Aorta (tissue), 5 donors: ENCODE data around the gene ATG16L2. TPM values are rescaled to one million over a fixed set of nuclear protein-coding genes. Genes with fewer than 3 reads are reported as not detected.

Experiments
- ATAC-seq: fragments of 200-7000 bp; cut with Tn5 transposase; one replicate; pipeline ENCODE4 v1.9.1; 2022; ENCODE audit warnings: moderate library complexity; ENCODE audit not compliant: low FRiP score
- DNase-seq, 2 donors: peaks; one replicate each; pipeline ENCODE4 v3.0.0-alpha.2; 2020
- H3K27ac ChIP-seq, 2 donors: one replicate each; pipeline ENCODE4 v1.5.1; 2013; ENCODE audit warnings: low read length in 2 of 2, mild to moderate bottlenecking in 2 of 2, moderate library complexity in 2 of 2, control low read depth in 1 of 2, inconsistent platforms in 1 of 2, low read depth in 1 of 2
- H3K27me3 ChIP-seq, 2 donors: one replicate each; pipeline ENCODE4 v1.6.1; 2013; ENCODE audit warnings: control low read depth in 1 of 2, low read length in 1 of 2, mild to moderate bottlenecking in 1 of 2, moderate library complexity in 1 of 2; ENCODE audit not compliant: insufficient read depth in 2 of 2, control insufficient read depth in 1 of 2
- H3K36me3 ChIP-seq, 2 donors: one replicate each; pipeline ENCODE4 v1.6.1; 2013; ENCODE audit warnings: control low read depth in 1 of 2, low read length in 1 of 2, mild to moderate bottlenecking in 1 of 2; ENCODE audit not compliant: insufficient read depth in 2 of 2, control insufficient read depth in 1 of 2
- H3K4me1 ChIP-seq, 2 donors: one replicate each; pipeline ENCODE4 v1.6.1; 2013; ENCODE audit warnings: low read length in 2 of 2, control low read depth in 1 of 2, mild to moderate bottlenecking in 1 of 2, moderate library complexity in 1 of 2; ENCODE audit not compliant: insufficient read depth in 2 of 2, control insufficient read depth in 1 of 2
- H3K4me3 ChIP-seq, 2 donors: one replicate each; pipeline ENCODE4 v1.5.1; 2013; ENCODE audit warnings: low read length in 2 of 2, control low read depth in 1 of 2, mild to moderate bottlenecking in 1 of 2
- H3K9me3 ChIP-seq: one replicate; pipeline ENCODE4 v1.6.1; 2013; ENCODE audit warnings: mild to moderate bottlenecking, low read length; ENCODE audit not compliant: control insufficient read depth
- WGBS, 2 donors: extraction: QIAGEN DNeasy Blood & Tissue Kit; methylation state at CpG; one replicate each; pipeline ENCODE4 v1.1.7; 2013; 5-methylcytosine and 5-hydroxymethylcytosine counted together
- intact Hi-C, 2 donors: fragments of 100-400 bp; cut with DNase I; formaldehyde crosslinking; loops; one replicate each; pipeline versions ENCODE4 v1.14.2 to v1.15.0; 2022
- polyA plus RNA-seq, 2 donors: library from polyadenylated mRNA; stranded (reverse); fragments of 200-250 nt; gene quantifications; one replicate each; pipeline ENCODE4 v1.2.3, GENCODE V29; 2013
- total RNA-seq, 2 donors: library from RNA; stranded (reverse); fragmentation: NEBNext Ultra II Directional; extraction: Animal tissue kit (Norgen Biotek cat#: 25700); gene quantifications; one replicate each; pipeline ENCODE4 v1.2.1, GENCODE V29; 2021
- donor health status: healthy with polysubstance abuse.
- donor health status: Bipolar disorder and iron deficiency.
- donor health status: DM: no; HTN: no; CAD: no.
- donor health status: DM: no; HTN: no; CAD: no.
- donor health status: DM: yes; HTN: yes; CAD: no.

Gene ATG16L2
- total and polyA plus RNA-seq, 4 donors = 4.9 to 74.8 (median 39.4) TPM

- peaks cover 7 to 12% of the 10 kb centered on the region in 2 donors for H3K4me1 ChIP-seq
- intact Hi-C loops = loop anchor here (1.0 to 5.0 kb wide), 3 partner anchors 347 to 411 kb away; no protein-coding TSS in a partner anchor
- peak; percentile 88 to 94 for DNase-seq
- WGBS, 2 donors = 17 to 23% methylated on average over 13 of the region's 13 CpGs
- H3K27ac ChIP-seq = peak overlapping the region; percentile 85 to 91
- no peaks in the 10 kb centered on the region for H3K36me3 ChIP-seq
- no peak overlapping the region for H3K4me3 ChIP-seq
- H3K9me3 ChIP-seq = no peaks in the 10 kb centered on the region
- peak; percentile 88 for ATAC-seq
- H3K27me3 ChIP-seq = no peaks in the 10 kb centered on the region
Observed at GRCh38 chr11:72831521-72832300, 17.5 kb downstream of the ATG16L2 start.

GRCh38 chr11:72832301-72833082 lies 18.3 kb downstream of the ATG16L2 start:
- no peaks in the 10 kb centered on the region for H3K27me3 ChIP-seq
- peak overlapping the region; percentile 85 to 91 for H3K27ac ChIP-seq
- WGBS, 2 donors = 51 to 57% methylated on average over 9 of the region's 9 CpGs
- no peaks in the 10 kb centered on the region for H3K9me3 ChIP-seq
- peak in 1 of 2 donors; percentile 40 for DNase-seq
- ATAC-seq = no peak
- peaks cover 7 to 12% of the 10 kb centered on the region in 2 donors for H3K4me1 ChIP-seq
- no peaks in the 10 kb centered on the region for H3K36me3 ChIP-seq
- no peak overlapping the region for H3K4me3 ChIP-seq
- intact Hi-C loops = loop anchor here in 1 of 2 donors (2.0 to 5.0 kb wide), 2 partner anchors 346 to 410 kb away; no protein-coding TSS in a partner anchor

GRCh38 chr11:72833083-72833733 lies 19.0 kb downstream of the ATG16L2 start:
- WGBS, 2 donors = 87 to 90% methylated on average over 5 of the region's 5 CpGs
- no peaks in the 10 kb centered on the region for H3K27me3 ChIP-seq
- intact Hi-C loops = loop anchor here in 1 of 2 donors (2.0 to 5.0 kb wide), 2 partner anchors 346 to 409 kb away; no protein-coding TSS in a partner anchor
- peak in 1 of 2 donors; percentile 51 for DNase-seq
- ATAC-seq = no peak
- H3K4me3 ChIP-seq = no peak overlapping the region
- no peaks in the 10 kb centered on the region for H3K36me3 ChIP-seq
- peak overlapping the region; percentile 85 to 91 for H3K27ac ChIP-seq
- H3K9me3 ChIP-seq = no peaks in the 10 kb centered on the region
- H3K4me1 ChIP-seq = peaks cover 7 to 12% of the 10 kb centered on the region in 2 donors

GRCh38 chr11:72833811-72834493 lies 19.7 kb downstream of the ATG16L2 start:
- intact Hi-C loops = loop anchor here (1.0 to 5.0 kb wide), 3 partner anchors 308 to 408 kb away; partner anchors contain the start of gene FCHSD2 (in 1 of the 2)
- H3K4me3 ChIP-seq = no peak overlapping the region
- 5 to 7% methylated on average over 8 of the region's 8 CpGs for WGBS, 2 donors

GRCh38 chr11:72834905-72835304 lies 20.7 kb downstream of the ATG16L2 start:
- no peaks in the 10 kb centered on the region for H3K27me3 ChIP-seq
- peak in 1 of 2 donors; percentile 72 for DNase-seq
- H3K4me3 ChIP-seq = no peak overlapping the region
- H3K9me3 ChIP-seq = no peaks in the 10 kb centered on the region
- H3K27ac ChIP-seq = peak overlapping the region; percentile 98 to 100
- intact Hi-C loops = loop anchor here (1.0 to 5.0 kb wide), 2 partner anchors 307 to 407 kb away; partner anchors contain the start of gene FCHSD2 (in 1 of the 2)
- 4 to 5% methylated on average over 5 of the region's 5 CpGs for WGBS, 2 donors
- H3K4me1 ChIP-seq = peaks cover 7 to 12% of the 10 kb centered on the region in 2 donors
- peak; percentile 12 for ATAC-seq
- peaks cover 0 to 2% of the 10 kb centered on the region in 2 donors for H3K36me3 ChIP-seq

More at GRCh38 chr11:72833811-72834493, 19.7 kb downstream of the ATG16L2 start:
- ATAC-seq (peak; percentile 49), DNase-seq (peak in 1 of 2 donors; percentile 35)
- no peaks in the 10 kb centered on the region for H3K9me3 ChIP-seq
- H3K4me1 ChIP-seq = peaks cover 7 to 12% of the 10 kb centered on the region in 2 donors
- H3K27ac ChIP-seq = peak overlapping the region; percentile 58 to 100
- H3K27me3 ChIP-seq = no peaks in the 10 kb centered on the region
- H3K36me3 ChIP-seq = no peaks in the 10 kb centered on the region

GRCh38 chr11:72836111-72836510 lies 21.9 kb downstream of the ATG16L2 start:
- DNase-seq (peak in 1 of 2 donors; percentile 85), ATAC-seq (peak; percentile 11)
- intact Hi-C loops = no loop called here
- Histone ChIP-seq H3K36me3 (peaks cover 2 to 5% of the 10 kb centered on the region in 2 donors), H3K9me3 (no peaks in the 10 kb centered on the region), H3K27ac (peak overlapping the region in 1 of 2 donors; percentile 94), H3K27me3 (no peaks in the 10 kb centered on the region), H3K4me3 (no peak overlapping the region), H3K4me1 (peaks cover 7 to 12% of the 10 kb centered on the region in 2 donors)
- 18% methylated on average over 4 of the region's 4 CpGs for WGBS, 2 donors

- H3K4me3 ChIP-seq = no peak overlapping the region
- peak overlapping the region in 1 of 2 donors; percentile 26 for H3K27ac ChIP-seq
- H3K4me1 ChIP-seq = peaks cover 0 to 7% of the 10 kb centered on the region in 2 donors
- no peaks in the 10 kb centered on the region for H3K27me3 ChIP-seq
- DNase-seq (no peak), ATAC-seq (no peak)
- intact Hi-C loops = no loop called here
- no peaks in the 10 kb centered on the region for H3K9me3 ChIP-seq
- WGBS, 2 donors = 70 to 72% methylated on average over 4 of the region's 4 CpGs
- peaks cover 2 to 8% of the 10 kb centered on the region in 2 donors for H3K36me3 ChIP-seq
Observed at GRCh38 chr11:72838691-72839305, 24.6 kb downstream of the ATG16L2 start.
